ENCODE data around the gene CCND1.

GRCh38 chr11:69666752-69667536 is 26.0 kb downstream of the CCND1 start:
- TF ChIP-seq CTCF (IDR thresholded peaks at IDR 0.05) = no peak
- no peak for TF ChIP-seq POLR2A (IDR thresholded peaks at IDR 0.05)
